Muscle layer of colon (tissue), 2 donors: Measurements from ENCODE around the gene ANO3.
"Not testable (repeated sequence)": the region's sequence is repeated elsewhere in the genome, so short reads cannot be mapped to it uniquely, and the experiment has no call there.

Experiments
- H3K27ac ChIP-seq: one replicate; pipeline ENCODE4 v1.7.0; 2013; ENCODE audit warnings: low read depth, mild to moderate bottlenecking, low read length, moderate library complexity
- H3K27me3 ChIP-seq, 2 donors: one replicate each; pipeline ENCODE4 v1.7.0; 2013; ENCODE audit warnings: low read length in 2 of 2, mild to moderate bottlenecking in 2 of 2; ENCODE audit not compliant: insufficient read depth in 2 of 2, control insufficient read depth in 1 of 2
- H3K36me3 ChIP-seq: one replicate; pipeline ENCODE4 v1.7.0; 2013; ENCODE audit warnings: mild to moderate bottlenecking, low read length; ENCODE audit not compliant: insufficient read depth
- H3K4me1 ChIP-seq: one replicate; pipeline ENCODE4 v1.7.0; 2013; ENCODE audit warnings: mild to moderate bottlenecking, low read length; ENCODE audit not compliant: insufficient read depth
- H3K4me3 ChIP-seq, 2 donors: one replicate each; pipeline ENCODE4 v1.7.0; 2013; ENCODE audit warnings: low read length in 2 of 2, low read depth in 1 of 2, mild to moderate bottlenecking in 1 of 2, moderate library complexity in 1 of 2
- H3K9ac ChIP-seq: one replicate; pipeline ENCODE4 v1.7.0; 2013; ENCODE audit warnings: low read length
- H3K9me3 ChIP-seq: one replicate; pipeline ENCODE4 v1.7.0; 2013; ENCODE audit warnings: mild to moderate bottlenecking, low read length
- donor health status: abdominal sarcoma.
- donor health status: Adenocarcinoma of cecum.

The ANO3 gene

GRCh38 chr11:26331911-26332571 lies at the start of gene ANO3:
Gene ANO3, plus strand, starts transcription at chr11:26332130. Its CDS starts 146 bp downstream, at chr11:26332276.
- Histone ChIP-seq H3K27me3 (no peaks in the 10 kb centered on the region), H3K9me3 (no peaks in the 10 kb centered on the region), H3K4me3 (peak within 1 kb of the TSS; percentile 7 to 25), H3K36me3 (no peaks in the 10 kb centered on the region), H3K27ac (no peak within 1 kb of the TSS), H3K9ac (no peak within 1 kb of the TSS), H3K4me1 (peaks cover 3% of the 10 kb centered on the region)

GRCh38 chr11:26283852-26284408 lies 48.0 kb upstream of the ANO3 start:
- Histone ChIP-seq H3K9ac (no peak overlapping the region), H3K4me1 (no peaks in the 10 kb centered on the region), H3K27me3 (no peaks in the 10 kb centered on the region), H3K9me3 (no peaks in the 10 kb centered on the region), H3K4me3 (no peak overlapping the region), H3K27ac (no peak overlapping the region), H3K36me3 (no peaks in the 10 kb centered on the region)

- no peak overlapping the region for H3K9ac ChIP-seq
- no peaks in the 10 kb centered on the region for H3K4me1 ChIP-seq
- no peak overlapping the region for H3K27ac ChIP-seq
- no peak overlapping the region for H3K4me3 ChIP-seq
- no peaks in the 10 kb centered on the region for H3K36me3 ChIP-seq
- no peaks in the 10 kb centered on the region for H3K27me3 ChIP-seq
- H3K9me3 ChIP-seq, result no peaks in the 10 kb centered on the region
Measured at GRCh38 chr11:26285608-26286007, 46.3 kb upstream of the ANO3 start.

GRCh38 chr11:26286472-26287066 lies 45.4 kb upstream of the ANO3 start:
- Histone ChIP-seq H3K9me3 (no peaks in the 10 kb centered on the region), H3K4me1 (no peaks in the 10 kb centered on the region), H3K27me3 (no peaks in the 10 kb centered on the region), H3K4me3 (no peak overlapping the region), H3K27ac (no peak overlapping the region), H3K36me3 (no peaks in the 10 kb centered on the region), H3K9ac (no peak overlapping the region)

- Histone ChIP-seq H3K27ac (no peak overlapping the region), H3K36me3 (no peaks in the 10 kb centered on the region), H3K4me3 (no peak overlapping the region), H3K4me1 (no peaks in the 10 kb centered on the region), H3K9ac (no peak overlapping the region), H3K27me3 (no peaks in the 10 kb centered on the region), H3K9me3 (no peaks in the 10 kb centered on the region)
Measured at GRCh38 chr11:26287067-26287518, 44.8 kb upstream of the ANO3 start.

GRCh38 chr11:26297189-26297975 lies 34.5 kb upstream of the ANO3 start:
- H3K9me3 ChIP-seq, result no peaks in the 10 kb centered on the region
- no peak overlapping the region for H3K9ac ChIP-seq
- H3K4me3 ChIP-seq, result no peak overlapping the region
- H3K27me3 ChIP-seq, result no peaks in the 10 kb centered on the region
- H3K27ac ChIP-seq, result no peak overlapping the region
- H3K36me3 ChIP-seq, result no peaks in the 10 kb centered on the region
- no peaks in the 10 kb centered on the region for H3K4me1 ChIP-seq

GRCh38 chr11:26316372-26316771 lies 15.6 kb upstream of the ANO3 start:
- H3K27ac ChIP-seq, result not testable (repeated sequence)

GRCh38 chr11:26319906-26320305 lies 12.0 kb upstream of the ANO3 start:
- H3K9me3 ChIP-seq, result no peaks in the 10 kb centered on the region
- no peak overlapping the region for H3K27ac ChIP-seq
- H3K9ac ChIP-seq, result no peak overlapping the region
- H3K4me1 ChIP-seq, result no peaks in the 10 kb centered on the region
- H3K36me3 ChIP-seq, result no peaks in the 10 kb centered on the region
- no peaks in the 10 kb centered on the region for H3K27me3 ChIP-seq
- no peak overlapping the region for H3K4me3 ChIP-seq

More at GRCh38 chr11:26316372-26316771, 15.6 kb upstream of the ANO3 start:
- H3K9me3 ChIP-seq, H3K4me3 ChIP-seq, H3K27me3 ChIP-seq, H3K4me1 ChIP-seq, H3K36me3 ChIP-seq, H3K9ac ChIP-seq: not testable (repeated sequence)

- H3K4me1 ChIP-seq, result no peaks in the 10 kb centered on the region
- H3K27me3 ChIP-seq, result no peaks in the 10 kb centered on the region
- H3K9ac ChIP-seq, result no peak overlapping the region
- no peaks in the 10 kb centered on the region for H3K9me3 ChIP-seq
- H3K4me3 ChIP-seq, result no peak overlapping the region
- H3K36me3 ChIP-seq, result no peaks in the 10 kb centered on the region
- H3K27ac ChIP-seq, result no peak overlapping the region
Measured at GRCh38 chr11:26321516-26321915, 10.4 kb upstream of the ANO3 start.

- Histone ChIP-seq H3K4me1 (no peaks in the 10 kb centered on the region), H3K9ac (no peak overlapping the region), H3K9me3 (no peaks in the 10 kb centered on the region), H3K4me3 (no peak overlapping the region), H3K36me3 (no peaks in the 10 kb centered on the region), H3K27ac (no peak overlapping the region), H3K27me3 (no peaks in the 10 kb centered on the region)
Measured at GRCh38 chr11:26322335-26323067, 9.4 kb upstream of the ANO3 start.

GRCh38 chr11:26323837-26324236 lies 8.1 kb upstream of the ANO3 start:
- no peak overlapping the region for H3K4me3 ChIP-seq
- no peaks in the 10 kb centered on the region for H3K36me3 ChIP-seq
- H3K9ac ChIP-seq, result no peak overlapping the region
- no peaks in the 10 kb centered on the region for H3K4me1 ChIP-seq
- no peaks in the 10 kb centered on the region for H3K27me3 ChIP-seq
- H3K9me3 ChIP-seq, result no peaks in the 10 kb centered on the region
- H3K27ac ChIP-seq, result no peak overlapping the region
